Activated CD8-positive, alpha-beta memory T cell treated with anti-CD3 and anti-CD28 coated beads for 48 hours (primary cell): ENCODE measurements around the gene MAD1L1.
A peak's percentile ranks its signal among the peaks of the same experiment; 100 is the strongest.
"Not testable (repeated sequence)": the region's sequence is repeated elsewhere in the genome, so short reads cannot be mapped to it uniquely, and the experiment has no call there.

ENCODE experiments used
- DNase-seq, 3 experiments: peaks; one replicate each; pipeline ENCODE4 v3.0.0-alpha.2; 2020; ENCODE audit warnings: low read depth in 2 of 3, low spot score in 2 of 3

Gene MAD1L1

DNA sequence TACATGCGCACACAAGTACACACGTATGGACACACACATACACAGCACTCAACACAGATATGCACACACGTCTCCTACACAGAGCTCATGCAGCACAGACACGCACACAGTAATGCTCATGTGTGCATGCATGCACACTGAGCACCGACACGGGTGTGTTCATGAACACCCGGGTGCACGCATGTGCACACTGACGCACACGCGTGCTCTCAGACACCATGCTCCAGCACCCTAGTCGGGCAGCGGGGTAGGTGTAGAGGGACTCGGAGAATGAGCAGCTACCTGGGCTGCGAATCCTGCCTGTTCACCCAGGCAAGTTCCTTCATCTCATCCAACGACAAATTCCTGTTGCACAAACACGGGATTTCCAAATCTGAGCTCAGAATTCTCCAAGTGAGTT is 184.7 kb downstream of the MAD1L1 start:
- no peak for DNase-seq

- DNase-seq = no peak
These were observed 185.9 kb downstream of the MAD1L1 start for GRCh38 chr7:2046581-2047565.

DNA sequence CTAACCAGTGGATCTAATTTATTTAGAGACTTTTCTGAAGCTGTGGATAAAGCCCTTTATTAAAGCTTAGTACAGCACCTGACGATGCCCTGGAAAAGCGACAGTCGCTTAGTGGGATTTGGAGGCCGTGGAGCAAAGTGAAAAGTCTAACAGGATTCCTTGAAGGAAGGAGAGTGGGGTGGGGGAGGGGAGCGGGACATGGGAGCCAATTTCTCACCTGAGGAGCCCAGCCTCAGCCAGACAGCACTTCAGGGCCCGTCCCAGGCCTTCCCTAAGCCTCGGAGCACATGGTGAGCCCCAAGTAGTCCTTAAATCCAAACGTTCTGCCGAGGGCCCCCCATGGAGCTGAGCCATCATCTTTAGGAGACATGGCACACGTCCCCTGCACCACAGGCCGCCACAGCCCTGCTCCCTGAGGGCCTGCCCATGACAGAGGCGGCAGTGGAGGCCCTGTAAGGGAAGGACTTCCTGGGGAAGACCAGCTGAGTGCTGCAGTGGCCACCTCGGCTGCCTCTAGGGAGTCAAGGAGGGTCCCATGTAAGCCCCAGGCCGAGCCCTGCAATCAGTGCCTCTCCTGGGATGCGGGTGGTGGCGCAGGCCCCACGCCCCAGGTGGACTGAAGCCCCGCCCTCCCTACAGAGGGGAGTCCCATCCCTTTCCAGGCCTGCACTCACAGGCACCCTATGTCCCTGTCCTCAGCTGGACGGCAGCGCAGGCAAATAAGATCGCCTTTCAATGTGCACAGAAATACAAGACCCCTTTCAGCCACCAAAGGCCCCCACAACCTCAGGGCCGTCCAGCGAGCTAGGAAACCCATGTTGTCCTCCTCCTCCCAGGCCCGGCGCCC is 187.0 kb downstream of the MAD1L1 start:
- no peak for DNase-seq

- no peak for DNase-seq
These were observed 187.8 kb downstream of the MAD1L1 start for GRCh38 chr7:2044883-2045471.

DNA sequence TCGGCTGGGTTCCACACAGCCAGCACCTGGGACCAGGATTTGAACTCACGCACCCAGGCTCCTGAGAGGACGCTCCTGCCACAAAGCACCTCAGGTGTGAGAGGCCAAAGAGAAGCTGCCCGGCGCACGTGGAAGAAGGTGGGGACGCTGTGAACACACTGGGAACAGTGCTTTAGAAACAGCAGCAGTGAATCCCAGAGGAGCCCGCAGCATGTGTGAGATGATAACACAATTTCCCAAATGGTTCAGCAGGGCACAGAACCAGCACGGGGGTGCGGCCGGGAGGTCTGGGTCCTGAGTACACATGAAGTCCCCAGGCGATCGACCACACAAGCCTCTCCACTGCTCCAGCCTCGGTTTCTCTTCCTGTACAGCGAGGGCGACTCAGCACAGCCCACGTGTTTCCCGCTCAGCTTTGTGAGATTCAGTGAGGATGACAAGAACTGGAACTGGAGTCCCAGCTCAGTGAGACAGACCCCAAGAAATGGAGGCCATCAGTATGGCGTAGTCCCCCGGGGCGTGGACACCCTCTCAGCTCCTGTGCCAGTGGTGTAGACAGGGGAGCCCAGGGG is 188.3 kb downstream of the MAD1L1 start:
- DNase-seq = no peak

DNA sequence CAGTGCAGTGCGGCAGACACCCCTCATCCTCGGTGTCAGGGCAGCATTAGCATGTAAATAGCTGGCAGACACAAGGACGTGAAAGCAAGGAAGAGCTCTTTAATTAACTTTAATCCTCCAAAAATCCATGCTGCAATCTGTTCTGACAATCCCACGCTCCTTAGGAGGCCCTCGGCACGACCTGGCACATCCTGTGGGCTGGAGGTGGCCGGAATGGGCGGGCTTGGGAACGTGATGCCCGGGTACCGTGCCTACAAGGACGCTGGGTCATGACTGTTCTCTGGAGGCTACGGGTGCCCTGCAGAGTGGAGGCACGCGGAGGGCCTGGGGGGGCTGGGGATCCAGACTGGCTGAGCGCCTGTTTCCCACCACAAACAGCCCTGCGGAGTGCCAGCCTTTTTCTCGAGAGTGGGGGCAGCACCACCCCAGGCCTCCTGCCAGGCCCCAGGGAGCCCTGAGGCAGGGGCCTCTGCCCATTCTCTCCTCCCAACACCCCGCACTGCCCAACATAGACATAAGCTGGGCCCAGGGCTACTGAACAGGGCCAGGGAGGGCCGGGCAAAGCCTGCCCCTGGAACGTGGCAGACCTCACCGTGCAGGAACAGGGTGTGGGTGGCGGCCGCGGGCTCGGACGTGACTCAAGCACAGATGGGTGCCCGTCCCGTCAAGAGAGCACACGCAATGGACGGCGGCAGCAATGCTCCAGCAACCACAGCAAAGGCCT is 189.3 kb downstream of the MAD1L1 start:
- DNase-seq = no peak

GRCh38 chr7:2042650-2043049 is 190.1 kb downstream of the MAD1L1 start:
- DNase-seq = no peak

DNA sequence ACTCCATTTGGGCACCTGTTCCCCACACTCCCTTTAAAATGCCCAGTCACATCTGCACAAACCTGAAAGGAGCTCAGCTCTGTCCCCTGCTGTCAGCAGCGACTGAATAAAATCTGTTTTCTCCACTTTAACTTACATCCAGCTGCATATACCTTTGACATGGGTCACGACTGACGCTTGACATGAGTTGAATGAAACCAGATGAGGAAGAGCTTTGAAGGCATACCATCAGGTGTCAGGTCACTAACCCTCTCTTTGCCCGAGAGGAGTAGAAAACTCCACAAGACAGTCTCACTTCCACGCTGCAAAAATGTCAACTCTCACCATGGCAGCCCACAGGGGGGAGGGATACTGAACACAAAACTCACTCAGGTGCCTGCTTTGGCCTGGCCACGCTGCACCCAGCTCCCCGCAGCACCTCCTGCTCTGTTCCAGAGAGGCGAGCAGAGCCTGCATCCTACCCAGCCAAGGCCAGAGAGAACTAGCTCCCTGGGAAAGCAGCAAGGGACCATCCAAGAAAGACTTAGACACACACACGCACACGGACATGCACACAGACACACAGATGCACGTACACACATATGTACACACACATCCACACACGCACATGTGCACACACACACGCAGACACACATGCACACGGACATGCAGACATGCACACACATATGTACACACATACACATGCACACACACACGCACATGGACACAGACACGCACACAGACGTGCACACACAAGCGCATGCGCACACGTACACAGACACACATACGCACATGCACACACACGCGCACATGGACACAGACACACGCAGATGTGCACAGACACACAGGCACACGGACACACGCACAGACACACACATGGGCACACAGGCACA is 191.0 kb downstream of the MAD1L1 start:
- no peak for DNase-seq

GRCh38 chr7:2040893-2041270 is 191.9 kb downstream of the MAD1L1 start:
- DNase-seq = no peak

- DNase-seq = no peak
These were observed 192.4 kb downstream of the MAD1L1 start for GRCh38 chr7:2040201-2040892.

DNA sequence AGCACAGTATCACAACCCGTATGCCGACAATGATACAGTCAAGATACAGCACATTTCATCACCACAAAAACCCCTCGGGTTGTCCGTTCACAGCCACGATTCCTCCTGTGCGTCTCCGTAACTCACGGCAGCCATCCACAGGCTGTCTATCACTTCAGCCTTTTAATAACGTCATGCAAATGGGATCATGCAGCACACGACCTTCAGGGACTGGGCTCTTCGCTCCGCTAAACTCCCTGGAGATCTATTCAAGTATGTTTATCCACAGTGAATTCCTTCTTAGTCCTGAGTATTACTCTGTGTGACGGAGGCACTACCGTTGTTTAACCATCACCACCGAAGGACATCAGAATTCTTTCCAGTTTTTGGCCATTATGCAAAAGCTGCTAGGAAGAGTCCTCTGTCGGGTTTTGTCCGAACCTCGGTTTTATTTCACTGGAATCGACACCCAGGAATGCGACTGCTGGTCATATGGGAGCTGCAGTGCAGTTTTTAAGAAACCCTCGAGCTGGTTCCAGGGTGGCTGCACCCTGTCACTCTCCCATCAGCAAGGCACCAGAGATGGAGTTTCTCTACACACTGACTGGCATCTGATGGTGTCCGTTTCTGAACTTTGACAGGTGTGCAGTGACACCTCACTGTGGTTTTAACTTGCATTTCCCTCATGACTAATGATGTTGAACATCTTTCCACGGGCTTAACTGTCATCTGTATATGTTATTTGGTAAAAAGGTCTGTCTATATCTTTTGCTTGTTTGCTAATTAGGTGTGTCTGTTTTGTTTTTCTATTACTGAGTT is 193.6 kb downstream of the MAD1L1 start:
- DNase-seq = no peak

GRCh38 chr7:2037808-2038522 is 194.8 kb downstream of the MAD1L1 start:
- no peak for DNase-seq

GRCh38 chr7:2037301-2037807 is 195.4 kb downstream of the MAD1L1 start:
- DNase-seq = peak in 1 of 3 experiments; percentile 10

GRCh38 chr7:2036786-2037185 is 196.0 kb downstream of the MAD1L1 start:
- DNase-seq = no peak

- not testable (repeated sequence) for DNase-seq
These were observed 196.5 kb downstream of the MAD1L1 start for GRCh38 chr7:2036201-2036600.

DNA sequence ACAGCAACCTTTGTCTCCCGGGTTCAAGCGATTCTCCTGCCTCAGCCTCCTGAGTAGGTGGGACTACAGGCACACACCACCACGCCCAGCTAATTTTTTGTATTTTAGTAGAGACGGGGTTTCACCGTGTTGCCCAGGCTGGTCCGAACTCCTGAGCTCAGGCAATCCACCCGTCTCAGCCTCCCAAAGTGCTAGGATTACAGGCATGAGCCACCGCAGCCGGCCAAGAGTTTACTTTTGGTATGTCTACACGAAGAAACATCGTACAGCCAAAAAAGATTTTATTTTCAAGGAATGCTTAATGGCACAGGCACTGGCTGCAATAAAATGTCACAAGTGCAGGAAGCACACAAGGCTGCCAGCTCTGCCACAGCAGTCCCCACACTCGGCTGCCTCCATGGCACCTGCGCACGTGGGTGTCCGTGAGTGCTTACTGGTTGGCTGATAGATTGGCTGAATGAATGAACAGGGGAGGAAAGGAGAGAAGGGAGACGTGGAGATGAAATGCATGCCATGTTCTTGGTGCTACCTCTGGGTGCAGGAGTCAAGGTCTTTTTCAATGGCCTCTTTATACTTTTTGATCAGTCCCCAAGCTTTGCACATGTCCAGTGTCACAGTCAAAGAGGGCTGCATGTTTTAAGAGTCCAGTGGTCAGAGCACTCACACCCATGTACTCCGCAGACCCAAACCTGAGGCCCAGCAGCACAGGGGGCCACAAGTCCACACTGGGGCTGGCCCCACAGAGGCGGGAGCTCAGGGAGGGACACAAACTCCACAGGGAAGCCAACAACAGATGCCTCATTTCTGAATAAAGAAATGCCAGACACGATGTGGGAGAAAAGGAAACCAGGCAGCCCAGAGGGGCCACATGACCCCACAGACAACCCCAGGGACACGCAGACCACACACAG is 198.2 kb downstream of the MAD1L1 start:
- DNase-seq = no peak
